ENCODE data around the gene ONECUT3. TPM values are rescaled to one million over a fixed set of nuclear protein-coding genes. Genes with fewer than 3 reads are reported as not detected.
A peak's percentile ranks its signal among the peaks of the same experiment; 100 is the strongest.
"Not testable (repeated sequence)": the region's sequence is repeated elsewhere in the genome, so short reads cannot be mapped to it uniquely, and the experiment has no call there.

ONECUT3 gene
- total RNA-seq, 6 experiments from 2014 or later = not detected

GRCh38 chr19:1794424-1795172 lies 41.3 kb downstream of the ONECUT3 start:
- intact Hi-C loops (cut with DNase I) = no loop called here
- TF ChIP-seq, protein P1, sequence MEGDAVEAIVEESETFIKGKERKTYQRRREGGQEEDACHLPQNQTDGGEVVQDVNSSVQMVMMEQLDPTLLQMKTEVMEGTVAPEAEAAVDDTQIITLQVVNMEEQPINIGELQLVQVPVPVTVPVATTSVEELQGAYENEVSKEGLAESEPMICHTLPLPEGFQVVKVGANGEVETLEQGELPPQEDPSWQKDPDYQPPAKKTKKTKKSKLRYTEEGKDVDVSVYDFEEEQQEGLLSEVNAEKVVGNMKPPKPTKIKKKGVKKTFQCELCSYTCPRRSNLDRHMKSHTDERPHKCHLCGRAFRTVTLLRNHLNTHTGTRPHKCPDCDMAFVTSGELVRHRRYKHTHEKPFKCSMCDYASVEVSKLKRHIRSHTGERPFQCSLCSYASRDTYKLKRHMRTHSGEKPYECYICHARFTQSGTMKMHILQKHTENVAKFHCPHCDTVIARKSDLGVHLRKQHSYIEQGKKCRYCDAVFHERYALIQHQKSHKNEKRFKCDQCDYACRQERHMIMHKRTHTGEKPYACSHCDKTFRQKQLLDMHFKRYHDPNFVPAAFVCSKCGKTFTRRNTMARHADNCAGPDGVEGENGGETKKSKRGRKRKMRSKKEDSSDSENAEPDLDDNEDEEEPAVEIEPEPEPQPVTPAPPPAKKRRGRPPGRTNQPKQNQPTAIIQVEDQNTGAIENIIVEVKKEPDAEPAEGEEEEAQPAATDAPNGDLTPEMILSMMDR (IDR thresholded peaks at IDR 0.05) = no peak
- TF ChIP-seq POLR2A (IDR thresholded peaks at IDR 0.05) = no peak
- Histone ChIP-seq H3K36me3 (no peaks in the 10 kb centered on the region), H3K4me3 (no peak overlapping the region), H3K27ac (no peak overlapping the region), H3K4me1 (no peaks in the 10 kb centered on the region), H3K9me3 (no peaks in the 10 kb centered on the region), H3K27me3 (peaks cover 0 to 13% of the 10 kb centered on the region in 2 donors)
- DNase-seq (no peak), ATAC-seq (no peak)
- 51% methylated on average over 5 of the region's 20 CpGs for WGBS (ENCODE audit: insufficient coverage, low coverage, low lambda C conversion rate, missing lambda C conversion rate)

DNA sequence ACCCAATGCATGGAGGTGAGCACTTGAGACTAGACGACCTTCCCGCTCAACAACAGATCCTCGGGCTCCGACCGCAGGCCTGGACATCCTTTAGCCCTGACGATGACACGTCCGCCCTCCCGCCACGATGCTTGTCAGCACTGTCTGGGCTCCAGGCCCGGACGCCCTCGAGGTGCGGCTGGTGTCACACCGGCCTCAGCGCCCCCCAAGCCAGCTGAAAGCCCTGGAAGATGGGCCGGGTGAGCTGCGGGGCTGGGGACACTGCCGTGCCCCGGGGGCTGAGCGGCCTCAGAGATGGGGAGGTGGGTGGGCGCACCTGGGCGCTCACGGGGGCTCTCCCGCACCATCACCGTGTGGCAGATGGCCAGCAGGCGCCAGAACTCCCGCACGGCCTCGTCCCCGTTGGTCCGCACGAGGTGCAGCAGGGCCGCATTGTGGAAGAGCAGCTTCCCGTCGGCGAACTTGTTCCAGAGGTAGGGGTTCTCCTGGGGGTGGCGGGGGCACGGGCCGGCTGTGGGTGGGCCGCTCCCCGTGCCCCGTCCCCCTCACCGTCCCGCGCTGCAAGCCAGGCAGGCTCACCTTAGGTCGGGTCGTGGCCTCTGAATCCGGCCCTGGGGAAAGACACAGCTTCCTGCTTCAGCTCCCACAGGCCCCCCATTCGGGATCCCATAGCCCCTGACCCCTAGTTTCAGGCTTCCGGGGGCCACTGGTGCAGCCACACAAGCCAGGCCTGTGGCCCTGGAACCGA lies 43.3 kb downstream of the ONECUT3 start:
- Histone ChIP-seq H3K4me3 (no peak overlapping the region), H3K27me3 (peaks cover 0 to 13% of the 10 kb centered on the region in 2 donors), H3K4me1 (no peaks in the 10 kb centered on the region), H3K9me3 (no peaks in the 10 kb centered on the region), H3K27ac (no peak overlapping the region), H3K36me3 (no peaks in the 10 kb centered on the region)
- TF ChIP-seq, protein P1 (IDR thresholded peaks at IDR 0.05) = no peak
- no peak for TF ChIP-seq POLR2A (IDR thresholded peaks at IDR 0.05)
- intact Hi-C loops (cut with DNase I) = no loop called here
- ATAC-seq (peak in 2 of 4 donors; percentile 7 to 15), DNase-seq (no peak)
- 49% methylated on average over 8 of the region's 52 CpGs for WGBS (ENCODE audit: insufficient coverage, low coverage, low lambda C conversion rate, missing lambda C conversion rate)

- WGBS (ENCODE audit: insufficient coverage, low coverage, low lambda C conversion rate, missing lambda C conversion rate) = 91% methylated on average over 6 of the region's 7 CpGs
- H3K4me3 ChIP-seq; H3K27ac ChIP-seq; H3K9me3 ChIP-seq; DNase-seq; intact Hi-C loops (cut with DNase I); H3K4me1 ChIP-seq; H3K36me3 ChIP-seq; ATAC-seq: not testable (repeated sequence)
- peaks cover 0 to 13% of the 10 kb centered on the region in 2 donors for H3K27me3 ChIP-seq
Measured at GRCh38 chr19:1797313-1797712, 44.0 kb downstream of the ONECUT3 start.

DNA sequence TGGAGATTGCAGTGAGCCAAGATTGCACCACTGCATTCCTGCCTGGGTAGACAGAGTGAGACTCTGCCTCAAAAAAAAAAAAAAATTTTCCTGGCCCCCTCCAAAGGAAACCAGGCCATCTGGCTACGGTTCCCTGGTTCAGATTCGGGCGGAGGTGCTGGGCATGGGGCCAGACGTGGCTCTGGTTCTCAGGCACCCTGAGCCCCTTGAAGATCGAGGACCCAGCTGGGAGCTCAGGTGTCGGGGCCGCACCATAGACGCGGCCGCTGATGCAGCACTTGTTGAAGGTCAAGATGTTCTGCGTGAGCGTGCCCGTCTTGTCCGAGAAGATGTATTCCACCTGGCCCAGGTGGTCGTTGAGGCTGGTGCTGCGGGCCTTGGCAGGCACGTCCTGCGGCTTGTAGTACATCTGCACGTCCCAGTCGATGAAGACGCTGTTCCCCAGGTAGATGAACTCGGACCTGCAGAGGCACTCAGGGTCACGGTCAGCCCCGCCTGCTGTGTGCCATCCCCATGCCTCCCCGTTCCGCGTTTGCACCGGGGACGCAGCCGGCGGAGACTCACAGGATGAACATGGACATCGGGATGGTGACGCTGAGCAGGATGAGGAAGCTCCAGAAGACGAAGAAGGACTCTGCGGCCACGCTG lies 46.5 kb downstream of the ONECUT3 start:
- TF ChIP-seq, protein P1 (IDR thresholded peaks at IDR 0.05) = no peak
- no peak for TF ChIP-seq POLR2A (IDR thresholded peaks at IDR 0.05)
- WGBS (ENCODE audit: insufficient coverage, low coverage, low lambda C conversion rate, missing lambda C conversion rate) = 93% methylated on average over 14 of the region's 36 CpGs
- Histone ChIP-seq H3K4me1 (no peaks in the 10 kb centered on the region), H3K36me3 (no peaks in the 10 kb centered on the region), H3K4me3 (no peak overlapping the region), H3K9me3 (no peaks in the 10 kb centered on the region), H3K27ac (no peak overlapping the region), H3K27me3 (peaks cover 0 to 13% of the 10 kb centered on the region in 2 donors)
- ATAC-seq (no peak), DNase-seq (no peak)
- intact Hi-C loops (cut with DNase I) = no loop called here

- no peaks in the 10 kb centered on the region for H3K36me3 ChIP-seq
- H3K4me3 ChIP-seq = no peak overlapping the region
- WGBS (ENCODE audit: insufficient coverage, low coverage, low lambda C conversion rate, missing lambda C conversion rate) = 86% methylated on average over 2 of the region's 6 CpGs
- no peaks in the 10 kb centered on the region for H3K9me3 ChIP-seq
- no peaks in the 10 kb centered on the region for H3K27me3 ChIP-seq
- no peak overlapping the region for H3K27ac ChIP-seq
- TF ChIP-seq, protein P1 (IDR thresholded peaks at IDR 0.05) = no peak
- no peak for TF ChIP-seq POLR2A (IDR thresholded peaks at IDR 0.05)
- DNase-seq (no peak), ATAC-seq (no peak)
- H3K4me1 ChIP-seq = no peaks in the 10 kb centered on the region
- intact Hi-C loops (cut with DNase I) = no loop called here
Measured at GRCh38 chr19:1804858-1805257, 51.6 kb downstream of the ONECUT3 start.
